SH-SY5Y (cell line): ENCODE data around the gene CDC42SE2.

Experiments used
- GATA2 ChIP-seq: IDR thresholded peaks from 2 replicates; pipeline ENCODE4 v1.6.1; 2011; ENCODE audit warnings: mild to moderate bottlenecking, low read depth, low read length
- GATA3 ChIP-seq: IDR thresholded peaks from 2 replicates; pipeline ENCODE4 v1.6.1; 2011; ENCODE audit warnings: low read depth, mild to moderate bottlenecking, low read length, moderate library complexity

The CDC42SE2 gene

GRCh38 chr5:131263648-131264450 is at the start of gene CDC42SE2:
TSS of gene CDC42SE2 (plus strand) at chr5:131264053. CDS start at chr5:131359494, 95,441 bp downstream.
- TF ChIP-seq GATA3, result no peak
- no peak for TF ChIP-seq GATA2

GRCh38 chr5:131214609-131215227 is 49.1 kb upstream of the CDC42SE2 start:
- no peak for TF ChIP-seq GATA3
- TF ChIP-seq GATA2, result no peak

GRCh38 chr5:131217791-131218190 is 46.1 kb upstream of the CDC42SE2 start:
- TF ChIP-seq GATA3 (no peak), GATA2 (no peak)

GRCh38 chr5:131218392-131218791 is 45.5 kb upstream of the CDC42SE2 start:
- TF ChIP-seq GATA2, result no peak
- no peak for TF ChIP-seq GATA3

GRCh38 chr5:131220566-131220965 is 43.3 kb upstream of the CDC42SE2 start:
- TF ChIP-seq GATA3 (no peak), GATA2 (no peak)

- TF ChIP-seq GATA2 (no peak), GATA3 (no peak)
Measured at GRCh38 chr5:131221008-131221703, 42.7 kb upstream of the CDC42SE2 start.

GRCh38 chr5:131221888-131222287 is 42.0 kb upstream of the CDC42SE2 start:
- TF ChIP-seq GATA3 (no peak), GATA2 (no peak)

- TF ChIP-seq GATA3 (no peak), GATA2 (no peak)
Measured at GRCh38 chr5:131222731-131223130, 41.1 kb upstream of the CDC42SE2 start.

- TF ChIP-seq GATA2, result no peak
- no peak for TF ChIP-seq GATA3
Measured at GRCh38 chr5:131223751-131224386, 40.0 kb upstream of the CDC42SE2 start.

- TF ChIP-seq GATA2 (no peak), GATA3 (no peak)
Measured at GRCh38 chr5:131224387-131225201, 39.3 kb upstream of the CDC42SE2 start.

- no peak for TF ChIP-seq GATA3
- no peak for TF ChIP-seq GATA2
Measured at GRCh38 chr5:131225282-131225974, 38.4 kb upstream of the CDC42SE2 start.

GRCh38 chr5:131226899-131227298 is 37.0 kb upstream of the CDC42SE2 start:
- TF ChIP-seq GATA3 (no peak), GATA2 (no peak)

- TF ChIP-seq GATA3 (no peak), GATA2 (no peak)
Measured at GRCh38 chr5:131228646-131229045, 35.2 kb upstream of the CDC42SE2 start.
